DMS 273 (cell line): ENCODE results near the gene IL12RB2.

Experiments used
- DNase-seq: peaks from one replicate; lab custom pipeline; 2025; ENCODE audit not compliant: unreplicated experiment; lab: John Stamatoyannopoulos, UW

Gene IL12RB2

GRCh38 chr1:67307251-67308060, at the start of gene IL12RB2:
IL12RB2 (plus strand) TSS chr1:67307873; CDS start chr1:67320369, 12,496 bp downstream.
- DNase-seq: peak; percentile 63

DNA sequence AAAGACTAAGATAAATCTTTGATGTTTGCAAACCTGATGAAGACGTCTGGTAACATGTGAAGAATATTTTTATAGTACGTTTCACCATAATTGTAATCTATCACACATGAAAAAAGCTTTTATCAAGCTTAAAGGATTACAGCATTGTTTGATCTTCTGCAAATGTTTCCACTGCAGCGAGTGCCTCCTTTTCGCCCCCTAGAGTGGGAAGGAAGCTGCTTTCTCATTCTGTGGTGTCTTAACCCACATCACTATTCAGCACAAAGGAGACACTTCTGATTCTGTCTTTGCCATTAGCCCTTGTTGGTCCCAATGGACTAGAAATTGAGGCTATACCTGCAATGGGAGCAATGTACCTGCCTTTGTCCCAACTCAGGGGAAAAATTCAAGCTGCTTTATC, 46.0 kb upstream of the IL12RB2 start:
- DNase-seq: no peak

DNA sequence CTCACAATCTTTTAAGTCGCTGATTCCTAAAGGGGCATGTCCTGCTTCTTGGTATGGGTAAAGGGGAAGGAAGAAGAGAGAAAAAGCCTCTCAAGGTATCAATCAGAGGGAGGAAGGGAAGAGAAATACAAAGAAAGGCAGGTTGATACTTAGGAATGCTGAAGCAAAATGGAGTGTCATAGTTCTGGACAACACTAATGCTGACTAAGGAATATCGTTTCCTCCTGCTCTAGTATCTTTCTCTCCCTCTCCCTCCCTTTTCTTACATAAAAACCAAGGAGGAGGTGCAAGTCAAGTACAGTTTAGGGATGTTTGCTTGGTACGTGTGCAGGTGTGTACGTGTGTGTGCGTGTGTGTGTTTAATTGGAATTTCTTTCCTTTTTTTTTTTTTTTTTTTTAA, 44.9 kb upstream of the IL12RB2 start:
- no peak for DNase-seq

DNA sequence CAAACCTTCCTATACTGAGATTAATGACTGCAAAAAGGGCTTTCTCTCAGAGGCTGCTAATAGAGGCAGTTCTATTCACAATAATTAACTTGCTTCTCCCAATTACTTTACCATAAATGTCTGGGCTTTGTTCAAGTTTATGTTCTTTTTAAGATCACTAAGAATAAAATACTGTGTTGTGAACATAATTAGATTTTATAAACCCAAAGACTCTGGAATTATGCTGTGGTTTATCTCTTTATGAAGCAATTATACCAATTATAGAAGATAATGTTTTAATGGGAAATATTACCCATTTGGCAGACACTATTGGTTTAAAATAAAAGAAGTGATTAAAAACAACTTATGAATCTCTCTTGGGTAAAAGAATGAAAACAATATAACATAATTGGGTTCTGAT, 43.5 kb upstream of the IL12RB2 start:
- DNase-seq: no peak

GRCh38 chr1:67264899-67265298, 42.8 kb upstream of the IL12RB2 start:
- no peak for DNase-seq

DNA sequence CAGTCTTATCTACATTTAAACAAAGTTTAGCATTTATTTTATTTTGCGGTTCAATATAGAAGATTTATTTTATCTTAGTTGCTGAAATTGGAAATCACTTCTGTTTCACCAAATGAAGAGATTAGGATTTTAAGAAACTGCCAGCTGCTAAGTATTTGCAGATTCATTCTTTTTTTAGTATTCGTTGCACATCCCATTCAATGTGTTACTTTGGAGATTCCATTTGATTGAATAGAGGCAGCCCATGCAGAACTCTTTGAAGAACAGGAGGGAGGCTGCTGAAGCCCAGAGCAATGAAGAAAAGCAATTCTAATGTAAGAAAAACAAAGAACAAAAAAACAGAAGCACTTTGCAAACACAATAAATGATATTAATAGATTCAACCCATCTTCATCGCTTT, 38.6 kb upstream of the IL12RB2 start:
- DNase-seq: no peak

DNA sequence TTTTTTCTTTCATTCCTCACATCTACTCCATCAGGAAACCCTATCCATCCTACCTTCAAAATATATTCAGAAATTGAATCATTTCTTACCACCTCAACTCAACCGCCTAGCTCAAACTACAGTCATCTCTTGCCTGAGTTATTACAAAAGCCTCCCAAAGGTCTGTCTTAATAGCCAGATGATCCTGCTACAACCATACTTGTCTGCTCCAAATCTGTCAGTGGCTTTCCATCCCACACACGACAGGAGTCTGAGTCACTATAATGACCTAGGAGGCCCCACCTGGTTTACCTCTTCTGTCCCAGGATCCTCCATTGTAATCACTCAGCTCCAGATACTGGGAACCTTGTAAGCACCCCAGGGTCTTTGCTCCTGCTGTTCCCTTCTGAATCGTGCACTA, 37.1 kb upstream of the IL12RB2 start:
- no peak for DNase-seq

DNA sequence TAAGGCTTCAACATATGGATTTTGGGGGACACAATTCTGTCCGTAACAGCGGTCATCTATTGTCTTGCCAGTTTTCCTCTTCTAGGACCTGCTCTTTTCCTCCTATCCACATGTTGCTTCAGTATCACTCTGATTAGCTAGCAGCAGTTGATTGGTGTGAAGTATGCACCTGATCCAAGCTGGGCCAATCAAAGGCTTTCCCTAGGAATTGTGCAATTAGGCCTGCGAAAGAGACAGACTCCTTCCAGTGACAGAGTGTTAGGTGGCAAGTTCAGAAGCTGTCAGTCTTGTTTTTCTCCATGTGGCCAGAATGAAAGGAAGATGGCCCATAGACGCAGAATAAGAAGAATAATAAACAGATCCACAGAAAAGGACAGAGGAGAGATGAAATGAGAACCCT, 34.1 kb upstream of the IL12RB2 start:
- DNase-seq: no peak

DNA sequence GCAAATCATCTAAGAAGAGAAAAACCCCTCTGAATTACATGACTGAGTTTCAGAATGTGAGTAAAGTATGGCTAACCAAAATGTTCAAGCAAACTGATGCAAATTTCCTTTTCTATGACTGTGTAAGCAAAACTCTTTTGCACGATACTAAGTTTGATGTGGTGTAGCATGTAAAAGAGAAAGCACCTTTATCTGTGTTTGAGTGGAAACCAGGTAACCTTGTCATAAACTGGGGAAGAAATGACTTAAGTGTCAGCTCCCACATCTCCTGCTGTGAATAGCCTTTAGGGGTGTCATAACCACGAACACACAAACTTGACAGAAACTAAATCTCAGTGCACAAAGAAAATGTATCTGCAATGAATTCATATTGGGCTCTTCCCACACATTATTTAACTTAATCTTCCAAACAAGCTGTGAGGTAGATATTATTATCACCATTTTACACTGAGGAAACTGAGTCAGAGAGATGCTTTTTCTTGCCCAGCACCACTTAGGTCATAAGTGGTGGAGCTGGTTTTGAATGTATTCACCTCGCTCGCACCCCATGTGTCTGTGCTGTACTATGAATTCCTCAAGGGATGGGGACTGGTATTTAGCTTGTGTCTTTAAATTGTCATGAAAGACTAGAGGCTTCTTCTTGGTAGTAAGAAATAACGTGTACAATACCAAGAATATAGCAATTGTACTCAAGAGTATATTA, 32.9 kb upstream of the IL12RB2 start:
- DNase-seq: no peak

DNA sequence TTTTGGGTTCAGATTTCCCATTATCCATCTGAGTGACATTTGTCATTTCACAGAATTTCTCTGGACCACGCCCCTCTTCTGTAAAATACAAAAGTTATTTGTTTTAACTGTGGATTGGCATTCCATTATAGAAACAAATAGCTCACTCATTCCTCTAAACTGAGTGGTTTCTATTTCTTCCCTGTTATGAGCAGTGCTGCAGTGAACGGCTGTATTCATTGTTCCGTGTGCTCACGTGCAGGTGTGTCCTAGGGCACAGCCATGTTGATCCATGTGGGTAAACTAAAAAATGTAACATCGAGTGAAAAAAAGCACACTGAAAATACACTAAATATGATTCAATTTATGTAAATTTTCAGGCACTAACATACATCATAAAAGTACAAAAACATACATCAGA, 27.0 kb upstream of the IL12RB2 start:
- no peak for DNase-seq

DNA sequence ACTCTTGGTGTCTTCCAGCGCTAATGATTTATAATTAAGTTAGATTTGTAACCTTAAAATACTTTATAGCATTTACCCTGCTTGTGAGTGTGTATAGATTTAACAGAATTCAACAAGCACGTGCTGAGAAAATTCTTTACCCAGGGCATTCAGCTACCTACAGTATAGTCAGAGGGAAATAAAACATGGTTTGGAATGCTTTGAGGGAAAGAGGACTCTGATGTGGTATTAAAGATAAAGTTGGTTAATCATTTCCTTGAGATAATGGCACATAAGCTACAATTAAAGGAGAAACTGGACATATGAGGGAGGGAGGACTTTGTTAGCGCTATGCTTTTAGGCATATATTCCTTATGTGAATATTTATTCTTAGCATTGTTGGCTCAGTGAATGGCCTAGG, 26.4 kb upstream of the IL12RB2 start:
- DNase-seq: no peak

- no peak for DNase-seq
Observed at GRCh38 chr1:67285780-67286488, 21.7 kb upstream of the IL12RB2 start.

GRCh38 chr1:67290236-67290635, 17.4 kb upstream of the IL12RB2 start:
- DNase-seq: no peak

DNA sequence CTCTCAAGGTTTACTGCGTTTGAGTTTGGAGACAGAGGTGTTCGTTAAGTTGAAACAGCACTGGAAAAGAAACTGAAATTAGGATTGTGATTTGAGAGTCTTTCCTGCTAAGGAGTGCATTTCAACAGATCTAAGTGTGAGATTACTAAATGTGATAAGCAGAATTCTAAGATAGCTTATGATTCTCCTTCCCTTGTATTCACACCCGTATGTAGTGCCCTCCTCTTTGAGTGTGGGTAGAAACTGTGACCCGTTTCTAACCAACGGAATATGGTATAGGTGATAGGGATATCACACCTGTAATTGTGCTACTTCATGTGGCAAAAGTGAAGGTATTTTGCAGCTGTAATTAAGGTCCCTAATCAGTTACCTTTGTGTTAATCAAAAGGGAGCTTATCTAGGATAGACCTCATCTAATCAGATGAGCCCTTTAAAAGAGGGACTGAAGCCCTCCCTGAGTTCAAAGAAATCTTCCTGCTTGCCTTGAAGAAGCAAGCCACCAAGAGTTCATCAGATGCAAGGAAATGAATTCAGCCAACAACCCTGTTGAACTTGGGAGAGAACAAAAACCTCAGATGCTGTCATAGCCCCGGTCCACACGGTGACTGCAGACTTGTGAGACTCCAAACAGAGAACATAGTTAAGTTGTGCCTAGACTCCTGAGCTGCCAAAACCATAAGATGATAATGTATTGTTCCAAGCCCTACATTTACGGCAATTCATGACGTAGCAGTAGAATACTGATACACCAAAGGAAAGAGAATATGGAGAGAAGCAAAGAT, 12.6 kb upstream of the IL12RB2 start:
- DNase-seq: no peak

DNA sequence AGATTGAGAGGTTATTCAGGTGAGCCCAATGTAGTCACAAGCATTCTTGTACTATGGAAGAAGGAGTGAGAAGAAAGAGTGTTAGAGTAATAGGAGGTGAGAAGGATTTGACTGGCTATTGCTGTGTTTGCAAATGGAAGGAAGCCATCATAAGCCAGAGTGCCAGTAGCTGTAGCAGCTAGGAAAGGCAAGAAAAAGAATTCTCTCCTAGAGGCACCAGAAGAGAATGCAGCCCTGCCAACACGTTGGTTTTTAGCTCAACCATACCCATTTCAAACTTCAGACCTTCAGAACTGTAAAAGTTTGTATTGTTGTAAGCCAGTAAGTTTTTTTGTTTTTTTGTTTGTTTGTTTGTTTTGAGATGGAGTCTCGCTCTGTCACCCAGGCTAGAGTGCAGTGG, 8.9 kb upstream of the IL12RB2 start:
- peak; percentile 15 for DNase-seq

DNA sequence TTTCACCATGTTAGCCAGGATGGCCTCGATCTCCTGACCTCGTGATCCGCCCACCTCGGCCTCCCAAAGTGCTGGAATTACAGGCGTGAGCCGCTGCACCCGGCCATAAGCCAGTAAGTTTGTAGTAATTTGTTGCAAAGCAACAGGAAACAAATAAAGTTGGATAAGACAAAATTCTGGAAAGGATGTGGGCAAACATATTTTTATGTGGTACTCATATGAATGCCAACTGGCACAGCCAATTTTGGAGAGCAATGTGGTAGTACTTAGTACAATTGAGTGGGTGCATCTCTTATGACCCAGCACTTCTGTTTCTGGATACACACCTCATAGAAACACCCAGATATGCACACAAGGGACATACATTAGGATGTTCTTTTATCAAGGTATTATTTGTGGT, 8.4 kb upstream of the IL12RB2 start:
- no peak for DNase-seq

- no peak for DNase-seq
Observed at GRCh38 chr1:67300561-67300960, 7.1 kb upstream of the IL12RB2 start.

DNA sequence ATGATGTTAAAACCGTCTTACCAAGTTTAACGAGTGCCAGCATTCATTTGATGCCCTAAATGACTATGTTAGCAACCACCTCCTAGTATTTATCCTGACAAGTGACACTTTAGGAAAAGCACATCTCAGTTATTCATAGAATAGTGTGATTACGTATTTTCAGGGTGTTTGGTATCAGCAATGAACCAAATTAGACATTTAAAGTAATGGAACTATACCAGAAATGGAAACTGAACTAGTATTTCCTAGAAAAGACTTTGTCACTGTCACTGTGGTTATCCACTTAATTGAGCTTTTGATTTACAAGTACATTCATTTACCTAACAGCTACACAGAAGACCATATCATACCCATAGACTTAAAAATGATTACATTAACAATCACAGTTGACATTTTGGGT, 3.6 kb upstream of the IL12RB2 start:
- no peak for DNase-seq

GRCh38 chr1:67306547-67306946, 1.1 kb upstream of the IL12RB2 start:
- DNase-seq: no peak

GRCh38 chr1:67308136-67308535, 463 bp downstream of the IL12RB2 start:
- peak; percentile 58 for DNase-seq

DNA sequence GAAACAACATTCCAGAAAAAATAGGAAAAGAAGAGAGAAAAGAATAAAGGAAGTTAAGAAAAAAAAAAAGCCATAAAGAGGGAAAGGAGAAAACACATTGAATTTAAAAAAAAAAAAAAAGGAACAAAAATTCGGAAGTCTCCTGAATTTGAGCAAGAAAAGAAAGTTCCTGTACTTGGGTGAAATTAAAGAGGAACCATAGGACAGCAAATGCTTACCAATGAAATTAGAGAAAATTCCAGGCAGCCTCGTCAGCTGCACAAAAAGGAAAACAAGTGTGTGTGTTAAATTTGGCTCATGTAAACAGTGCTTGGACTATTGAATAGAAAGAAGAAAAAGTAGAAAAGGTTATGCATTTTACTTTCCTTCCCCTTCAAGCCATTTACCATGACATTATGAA, 4.9 kb downstream of the IL12RB2 start:
- no peak for DNase-seq
